GM13976 (cell line): ENCODE data around the gene DEPDC1B.
A peak's percentile ranks its signal among the peaks of the same experiment; 100 is the strongest.
"Not testable (repeated sequence)": the region's sequence is repeated elsewhere in the genome, so short reads cannot be mapped to it uniquely, and the experiment has no call there.

Experiments
- DNase-seq: peaks from one replicate; pipeline ENCODE4 v3.0.0; 2012; ENCODE audit warnings: low spot score
- CTCF ChIP-seq: IDR thresholded peaks from 2 replicates; pipeline ENCODE4 v1.5.1; 2012; ENCODE audit warnings: borderline replicate concordance, mild to moderate bottlenecking; ENCODE audit not compliant: insufficient read depth; ENCODE audit errors: extremely low read depth, missing control alignments, control extremely low read depth
- in situ Hi-C: fragments of 300-500 bp; cut with MboI; formaldehyde crosslinking; loops from one replicate; pipeline ENCODE4 v1.12.0; 2022; ENCODE audit warnings: low sequenced_read_pairs, mixed read lengths, inconsistent platforms; ENCODE audit not compliant: unreplicated experiment

Gene DEPDC1B

GRCh38 chr5:60590172-60590571 lies 109.8 kb downstream of the DEPDC1B start:
- in situ Hi-C loops = no loop called here
- DNase-seq = no peak
- TF ChIP-seq CTCF = no peak

DNA sequence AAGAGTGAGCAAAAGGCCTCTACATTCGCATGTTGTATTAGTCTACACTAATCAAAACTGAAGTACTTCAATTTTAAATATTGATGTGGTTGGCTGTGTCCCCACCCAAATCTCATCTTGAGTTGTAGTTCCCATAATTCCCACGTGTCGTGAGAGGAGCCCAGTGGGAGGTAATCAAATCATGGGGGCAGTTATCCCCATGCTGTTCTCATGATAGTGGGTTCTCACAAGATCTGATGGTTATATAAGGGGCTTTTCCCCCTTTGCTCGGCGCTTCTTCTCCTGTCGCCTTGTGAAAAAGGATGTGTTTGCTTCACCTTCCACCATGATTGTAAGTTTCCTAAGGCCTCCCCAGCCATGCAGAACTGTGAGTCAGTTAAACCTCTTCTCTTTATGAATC lies 112.7 kb downstream of the DEPDC1B start:
- in situ Hi-C loops, DNase-seq: not testable (repeated sequence)

GRCh38 chr5:60586307-60586901 lies 113.6 kb downstream of the DEPDC1B start:
- no peak for DNase-seq

DNA sequence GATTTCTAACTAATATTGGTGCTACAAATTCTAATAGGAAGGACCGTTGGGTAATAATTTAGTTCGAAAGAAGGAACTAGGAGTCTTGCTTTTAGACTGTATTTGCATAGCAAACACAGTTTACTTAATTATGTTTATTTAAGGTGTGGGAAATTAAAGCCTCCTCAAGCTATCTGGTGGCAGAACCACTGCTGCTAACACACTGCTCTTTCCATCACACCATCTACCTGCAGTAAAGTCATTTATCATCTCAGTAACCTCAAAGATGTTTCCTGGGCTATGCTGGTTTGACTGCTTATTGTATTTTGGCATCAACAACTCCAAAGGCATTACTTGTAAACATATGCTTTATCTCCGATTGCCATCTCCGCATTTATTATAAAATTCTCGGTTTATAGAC lies 114.3 kb downstream of the DEPDC1B start:
- no peak for DNase-seq
- in situ Hi-C loops = no loop called here
- TF ChIP-seq CTCF = no peak

More at GRCh38 chr5:60586307-60586901, 113.6 kb downstream of the DEPDC1B start:
- in situ Hi-C loops = no loop called here
- TF ChIP-seq CTCF = peak; percentile 50

- TF ChIP-seq CTCF = no peak
- in situ Hi-C loops = no loop called here
- DNase-seq = no peak
These were observed 115.7 kb downstream of the DEPDC1B start for GRCh38 chr5:60584304-60584703.

DNA sequence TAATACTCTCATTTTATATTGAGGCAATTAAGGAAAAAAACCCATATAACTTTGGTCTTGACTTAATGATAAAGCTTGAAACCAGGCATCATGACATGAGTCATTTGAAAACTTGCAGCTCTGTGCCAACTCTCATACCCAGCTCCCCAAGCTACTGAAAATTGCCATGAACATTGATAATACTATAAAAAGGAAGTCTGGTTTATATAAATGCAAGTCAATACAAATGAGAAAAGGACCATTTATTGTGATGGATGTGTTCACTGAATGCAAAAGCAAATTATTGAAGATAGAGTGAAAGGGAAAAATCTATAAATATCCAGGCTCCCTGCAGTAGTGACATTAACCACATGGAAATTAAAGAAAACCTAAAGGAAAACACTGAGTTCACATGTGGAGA lies 116.3 kb downstream of the DEPDC1B start:
- in situ Hi-C loops = no loop called here
- DNase-seq = no peak
- TF ChIP-seq CTCF = no peak

DNA sequence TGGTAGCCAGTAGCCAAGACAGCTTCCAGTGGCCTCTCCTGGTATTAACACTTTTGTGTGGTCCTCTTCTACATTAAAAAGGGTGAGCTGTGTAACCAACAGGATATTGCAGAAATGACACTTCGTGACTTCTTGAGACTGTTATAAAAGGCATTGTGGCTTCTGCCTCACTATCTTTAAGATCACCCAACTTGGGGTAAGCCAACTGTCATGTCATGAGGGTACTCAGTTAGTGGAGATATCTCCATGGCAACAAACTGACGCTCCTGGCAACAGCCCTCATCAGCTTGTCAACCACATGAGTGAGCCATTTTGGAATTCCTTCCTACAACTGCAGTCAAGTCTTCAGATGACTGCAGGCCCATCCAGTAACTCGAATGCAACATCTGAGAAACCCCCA lies 121.7 kb downstream of the DEPDC1B start:
- TF ChIP-seq CTCF = no peak
- DNase-seq = no peak
- in situ Hi-C loops = no loop called here
